Stimulated activated naive CD8-positive, alpha-beta T cell treated with anti-CD3 and anti-CD28 coated beads, Interleukin-15, Interleukin-2, amounts not matched to agents 100 U/mL and 50 U/mL, for 24 hours (primary cell): Measurements from ENCODE around the gene CCDC50.

ENCODE experiments used
- ATAC-seq: fragments of 150-1000 bp; cut with Tn5 transposase; one replicate; pipeline ENCODE4 v1.10.0; 2021
- DNase-seq: peaks from one replicate; pipeline ENCODE4 v3.0.0; 2021

CCDC50 gene

DNA sequence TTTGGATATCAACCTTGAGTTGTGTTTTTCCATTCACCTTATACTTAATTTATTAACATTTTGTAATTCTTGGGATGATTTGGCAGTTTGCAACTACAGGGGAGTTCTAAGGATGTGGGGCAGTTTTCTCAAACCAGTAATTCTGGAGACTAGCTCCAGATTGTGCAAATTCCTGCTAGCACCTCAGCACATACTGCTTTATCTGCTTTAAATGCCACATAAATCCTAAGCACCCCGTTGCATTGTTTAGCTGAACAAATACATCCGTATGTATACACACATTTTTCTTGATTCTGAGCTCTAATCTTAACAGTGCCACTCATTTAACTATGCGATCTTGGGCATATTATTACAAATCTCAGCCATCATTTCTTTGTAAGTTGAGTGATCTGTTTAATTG is 18.0 kb downstream of the CCDC50 start:
- DNase-seq = no peak
- no peak for ATAC-seq

DNA sequence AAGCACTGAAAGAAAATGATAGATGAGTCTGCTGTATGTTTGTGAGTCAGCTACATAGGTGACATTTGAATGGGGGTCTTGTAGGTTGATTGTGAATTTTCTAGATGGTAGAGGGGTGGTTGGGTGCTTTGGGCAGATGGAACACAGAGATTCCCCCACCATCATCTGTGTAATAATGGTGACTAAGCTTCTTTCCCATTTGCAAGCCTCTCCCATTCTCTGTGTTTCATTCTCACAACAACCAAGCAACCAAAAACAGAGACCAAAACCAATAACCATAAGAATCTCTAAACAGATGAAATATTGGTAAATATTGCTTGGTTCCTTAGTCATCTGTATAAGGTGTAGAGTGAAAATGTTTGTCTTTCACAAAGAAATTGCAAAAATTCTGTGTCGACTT is 18.9 kb downstream of the CCDC50 start:
- ATAC-seq = no peak
- DNase-seq = no peak

DNA sequence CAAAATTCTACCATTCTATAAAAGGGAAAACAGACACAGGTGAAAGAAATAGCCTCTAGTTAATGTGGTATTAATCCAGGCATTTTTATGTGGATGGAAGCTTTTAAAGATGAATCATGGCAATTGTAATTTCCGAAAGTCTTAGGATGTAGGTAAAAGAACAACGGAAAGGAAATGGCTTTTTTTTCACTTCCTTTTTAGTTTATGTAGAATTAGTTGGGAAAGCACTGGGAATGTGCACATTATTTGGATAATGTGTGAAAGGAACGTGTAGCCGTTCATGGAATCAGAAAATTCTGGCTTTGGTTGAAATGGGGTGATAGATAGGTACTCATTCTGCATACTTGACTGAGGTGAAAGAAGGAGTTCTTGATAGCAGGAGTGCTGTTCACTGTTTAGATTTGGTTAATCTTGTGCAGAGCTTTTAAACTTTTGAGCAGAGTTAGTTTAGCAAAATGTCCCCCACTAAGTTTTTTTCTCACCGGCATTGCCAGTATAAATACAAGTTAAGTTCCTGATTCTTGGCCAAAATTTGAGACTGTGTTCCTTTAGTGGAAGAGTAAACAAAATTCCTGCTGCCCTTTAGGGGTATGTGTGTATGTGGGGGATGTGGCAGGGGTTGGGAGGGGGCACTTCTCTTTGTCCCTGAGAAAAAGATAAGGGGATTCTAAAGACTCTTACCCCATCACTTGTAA is 21.3 kb downstream of the CCDC50 start:
- ATAC-seq = no peak

DNA sequence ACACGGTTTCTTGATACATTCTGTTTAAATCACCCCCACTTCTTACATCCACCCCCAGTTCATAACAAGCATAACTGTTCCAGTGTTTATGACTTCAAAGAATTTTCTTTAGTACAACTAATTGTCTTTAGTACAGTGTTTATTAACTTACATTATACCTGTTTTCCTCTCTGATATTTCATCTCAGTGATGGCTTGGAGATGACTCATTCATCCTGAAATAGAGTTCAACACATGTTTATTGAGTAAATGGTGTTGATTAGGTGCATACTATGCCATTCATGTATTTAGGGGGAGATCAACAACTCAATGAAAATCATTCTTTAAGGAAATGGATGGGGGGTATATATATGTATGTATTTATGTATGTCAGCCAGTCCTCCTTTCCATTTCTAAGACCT is 22.8 kb downstream of the CCDC50 start:
- ATAC-seq = no peak

More for the DNA sequence above, 21.3 kb downstream of the CCDC50 start:
- DNase-seq = no peak

DNA sequence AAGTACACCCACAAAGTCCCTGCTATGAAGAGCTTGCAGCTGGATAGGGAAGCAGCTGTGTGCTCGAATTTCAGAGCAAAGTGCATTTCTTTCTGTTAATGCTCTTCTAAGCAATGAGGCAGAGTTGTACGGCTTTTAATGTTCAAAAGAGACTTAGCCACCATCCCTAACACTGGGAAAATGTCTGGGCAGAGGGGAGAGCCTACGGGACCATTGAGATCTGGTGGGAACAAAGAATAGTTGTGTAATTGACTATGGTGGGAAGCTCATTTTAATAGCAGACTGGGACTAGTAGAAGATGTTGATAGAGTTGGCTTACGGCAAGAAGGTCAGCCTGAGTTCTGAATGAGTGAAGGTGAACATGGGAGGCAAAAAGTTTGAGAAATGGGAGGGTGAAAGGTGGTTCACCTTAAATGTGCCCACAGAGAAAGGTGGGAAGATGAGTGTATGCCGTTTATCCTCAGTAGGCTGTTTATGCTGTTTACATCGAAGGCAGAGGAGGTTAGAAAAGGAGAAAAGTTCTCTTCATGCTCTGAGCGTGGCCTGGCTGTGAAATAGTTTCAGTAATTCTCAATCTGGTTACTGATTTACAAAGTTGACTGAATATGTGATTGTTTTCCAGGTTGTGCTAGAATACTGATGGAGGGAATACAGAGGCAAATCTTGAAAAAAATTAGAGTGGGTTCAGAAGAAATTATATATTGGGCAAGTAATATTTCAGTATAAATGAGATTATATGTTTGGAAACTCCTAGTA is 24.0 kb downstream of the CCDC50 start:
- ATAC-seq = no peak
- DNase-seq = no peak

More for the DNA sequence above, 22.8 kb downstream of the CCDC50 start:
- DNase-seq = no peak

DNA sequence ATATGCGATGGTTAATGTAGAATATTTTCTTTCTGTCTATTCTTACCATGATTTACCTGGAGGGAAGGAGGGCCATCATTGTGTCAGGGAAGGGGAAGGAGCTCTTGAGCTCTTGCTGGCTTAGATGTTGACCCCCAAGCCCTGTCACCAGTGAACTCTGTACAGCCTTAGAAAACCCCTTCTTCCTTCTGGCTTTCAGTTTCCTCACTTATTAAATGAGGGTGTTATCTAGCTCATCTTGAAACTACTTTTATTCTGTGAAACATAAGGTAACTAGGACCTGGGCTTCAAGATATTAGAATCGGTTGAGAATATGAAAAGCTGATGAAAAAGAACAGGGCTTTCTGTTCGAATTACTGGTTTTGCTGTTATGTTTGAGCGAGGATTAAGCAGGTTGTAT is 26.2 kb downstream of the CCDC50 start:
- peak; percentile 49 for ATAC-seq
- no peak for DNase-seq

DNA sequence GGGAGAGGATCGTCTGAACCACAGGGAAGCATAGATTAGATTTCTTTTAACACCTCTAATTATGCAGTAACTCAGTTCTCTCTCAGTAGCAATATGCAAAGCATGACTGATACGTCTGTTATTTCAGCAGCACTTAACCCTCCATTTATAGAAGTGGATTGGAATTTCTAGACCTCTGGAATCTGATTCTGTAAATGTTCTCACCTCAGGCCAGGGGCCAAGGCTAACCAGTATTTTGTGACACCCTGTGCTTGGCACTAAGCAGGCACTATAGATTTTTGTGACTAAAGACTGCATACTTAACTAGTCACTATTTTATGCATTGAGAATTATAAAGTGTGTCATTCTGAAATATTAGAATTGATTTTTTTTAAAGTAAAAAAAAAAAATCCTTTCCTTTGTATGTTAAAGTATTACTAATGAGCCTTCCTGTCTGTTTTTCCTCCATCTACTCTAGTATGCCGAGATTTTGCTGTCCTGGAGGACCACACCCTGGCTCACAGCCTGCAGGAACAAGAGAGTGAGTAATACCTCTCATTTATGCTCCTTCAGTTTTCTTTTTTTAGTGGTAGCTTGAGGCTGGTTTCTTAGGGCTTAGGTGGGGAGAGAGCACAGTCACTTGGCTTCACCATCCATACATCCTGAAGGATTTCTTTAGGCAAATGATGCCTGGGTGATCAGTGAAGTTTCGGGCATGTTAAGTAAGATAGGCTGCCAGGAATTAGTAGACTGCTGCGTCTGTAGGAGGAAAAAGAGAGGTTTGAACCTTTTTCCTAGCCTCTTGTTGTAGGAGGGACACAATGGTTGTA is 27.6 kb downstream of the CCDC50 start:
- DNase-seq = no peak
- ATAC-seq = no peak

DNA sequence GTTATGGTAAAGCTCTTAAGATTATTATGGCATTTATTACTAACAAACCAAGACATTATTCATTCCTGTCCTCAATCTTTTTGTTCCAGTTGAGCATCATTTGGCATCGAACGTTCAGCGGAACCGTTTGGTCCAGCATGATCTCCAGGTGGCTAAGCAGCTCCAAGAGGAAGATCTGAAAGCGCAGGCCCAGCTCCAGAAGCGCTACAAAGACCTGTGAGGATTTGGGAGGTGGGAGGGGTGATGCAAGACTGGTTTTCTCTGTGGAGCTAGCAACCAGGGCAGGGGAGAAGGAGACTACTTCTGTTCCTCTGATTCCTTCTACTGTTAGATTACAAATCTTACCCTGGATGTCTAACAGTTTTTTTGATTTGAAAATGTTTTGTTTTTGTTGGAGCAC is 28.7 kb downstream of the CCDC50 start:
- ATAC-seq (no peak), DNase-seq (no peak)

DNA sequence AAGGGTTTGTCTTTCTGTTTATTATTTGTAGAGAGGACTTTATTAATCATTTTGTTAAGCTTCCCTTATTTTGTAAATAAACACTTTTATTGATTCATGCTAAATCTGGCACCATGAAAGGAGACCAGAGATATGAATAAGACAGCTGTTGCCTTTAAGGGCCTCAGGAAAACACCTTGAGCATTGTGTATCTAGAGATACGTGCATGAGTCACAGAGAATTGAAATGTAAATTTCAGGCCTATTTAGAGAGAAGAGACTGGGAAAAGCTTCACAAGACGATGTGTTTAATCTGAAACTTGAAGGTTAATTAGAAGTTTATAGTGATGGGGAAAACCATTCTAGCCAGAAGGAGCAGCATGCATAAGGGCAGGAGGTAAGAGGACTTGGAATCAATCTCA is 29.7 kb downstream of the CCDC50 start:
- ATAC-seq = no peak

DNA sequence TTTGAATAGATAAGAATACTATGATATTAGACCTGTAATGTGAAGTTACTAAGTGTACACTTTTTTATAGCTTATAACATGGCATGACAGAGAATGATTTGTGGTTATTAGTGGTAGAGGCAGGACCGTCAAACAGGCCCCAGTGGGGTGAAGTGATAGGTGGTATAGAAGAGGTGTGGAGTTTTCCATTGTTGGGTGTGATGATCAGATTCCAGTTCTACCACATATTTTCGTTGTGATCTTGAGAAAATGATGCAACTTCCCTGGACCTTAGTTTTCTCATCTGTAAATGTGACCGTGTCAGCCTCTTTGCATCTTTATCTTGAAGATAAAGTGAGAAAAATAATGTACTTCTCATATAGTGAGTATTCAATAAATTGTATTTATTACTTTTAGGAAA is 31.4 kb downstream of the CCDC50 start:
- ATAC-seq (no peak), DNase-seq (no peak)

More for the DNA sequence above, 29.7 kb downstream of the CCDC50 start:
- DNase-seq = no peak

DNA sequence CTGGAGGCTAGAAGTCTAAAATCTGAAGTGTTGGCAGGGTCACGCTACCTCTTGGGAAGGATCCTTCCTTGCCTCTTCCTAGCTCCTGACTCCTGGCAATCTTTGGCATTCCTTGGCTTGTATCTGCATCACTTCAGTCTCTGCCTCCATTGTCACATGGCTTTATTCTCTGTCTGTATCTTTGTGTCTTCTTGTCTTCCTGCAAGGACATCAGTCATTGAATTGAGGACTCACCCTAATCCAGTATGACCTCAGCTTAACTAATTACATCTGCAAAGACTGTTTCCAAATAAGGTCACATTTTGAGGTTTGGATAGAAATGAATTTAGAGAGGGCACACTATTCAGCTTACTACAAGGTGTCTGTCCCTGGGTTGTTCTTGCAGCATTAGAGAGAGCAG is 32.3 kb downstream of the CCDC50 start:
- no peak for ATAC-seq
- no peak for DNase-seq

DNA sequence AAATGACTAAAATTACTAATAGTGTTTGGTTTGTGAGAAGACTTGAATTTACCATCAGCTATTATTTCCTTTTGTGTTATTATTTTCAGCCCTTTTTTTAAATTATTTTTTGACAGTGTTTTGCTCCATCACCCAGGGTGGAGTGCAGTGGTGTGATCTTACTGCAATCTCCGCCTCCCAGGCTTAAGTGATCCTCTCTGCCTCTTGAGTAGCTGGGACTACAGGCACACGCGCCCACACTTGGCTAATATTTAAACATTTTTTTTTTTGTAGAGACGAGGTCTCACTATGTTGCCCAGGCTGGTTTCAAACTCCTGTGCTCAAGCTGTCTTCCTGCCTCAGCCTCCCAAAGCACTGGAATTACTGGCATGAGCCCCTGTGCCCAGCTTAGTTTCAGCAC is 32.8 kb downstream of the CCDC50 start:
- DNase-seq (no peak), ATAC-seq (no peak)

DNA sequence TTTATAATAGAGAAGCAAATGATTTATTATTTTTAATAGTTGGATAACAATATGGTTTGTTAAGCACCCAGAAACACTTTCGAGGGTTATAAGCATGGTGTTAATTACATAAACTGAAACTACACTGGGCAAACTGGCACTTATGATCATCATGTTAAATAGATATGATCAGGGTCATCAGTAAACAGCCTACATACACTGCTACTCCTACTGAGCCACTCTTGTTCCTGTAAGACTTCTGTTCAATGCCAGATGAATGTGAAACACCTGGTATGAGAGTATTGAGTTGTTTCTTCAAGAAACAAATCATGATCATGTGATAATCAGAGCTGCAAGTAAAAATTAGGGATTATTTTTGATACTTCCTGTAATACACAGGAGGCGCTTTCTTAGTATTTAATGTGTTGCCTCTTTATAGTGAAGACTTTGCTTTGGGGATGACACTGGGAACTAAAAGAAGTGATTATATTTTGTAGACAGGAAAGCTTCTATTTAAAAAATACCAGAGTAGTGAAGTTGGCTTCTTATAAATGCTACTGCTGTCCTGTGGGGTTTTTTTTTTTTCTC is 33.4 kb downstream of the CCDC50 start:
- no peak for DNase-seq
- ATAC-seq = no peak

DNA sequence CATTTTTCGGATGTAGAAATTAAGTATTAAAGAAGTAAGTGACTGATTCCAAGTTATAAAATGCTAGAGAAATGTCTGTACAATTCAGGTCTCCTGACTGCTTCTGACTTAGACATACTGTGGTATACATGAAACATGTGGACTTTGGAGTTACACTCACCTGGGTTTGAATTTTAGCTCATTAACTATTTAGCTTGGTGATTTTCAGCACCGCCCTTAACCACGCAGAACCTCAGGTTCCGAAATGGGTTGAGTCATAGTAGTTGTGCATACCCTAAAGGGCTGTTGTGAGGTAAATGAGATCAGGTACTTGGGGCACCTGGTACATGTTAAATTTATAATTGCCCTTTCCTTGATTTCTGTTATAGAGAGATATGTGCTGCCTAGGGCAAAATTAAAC is 34.0 kb downstream of the CCDC50 start:
- DNase-seq (no peak), ATAC-seq (no peak)

DNA sequence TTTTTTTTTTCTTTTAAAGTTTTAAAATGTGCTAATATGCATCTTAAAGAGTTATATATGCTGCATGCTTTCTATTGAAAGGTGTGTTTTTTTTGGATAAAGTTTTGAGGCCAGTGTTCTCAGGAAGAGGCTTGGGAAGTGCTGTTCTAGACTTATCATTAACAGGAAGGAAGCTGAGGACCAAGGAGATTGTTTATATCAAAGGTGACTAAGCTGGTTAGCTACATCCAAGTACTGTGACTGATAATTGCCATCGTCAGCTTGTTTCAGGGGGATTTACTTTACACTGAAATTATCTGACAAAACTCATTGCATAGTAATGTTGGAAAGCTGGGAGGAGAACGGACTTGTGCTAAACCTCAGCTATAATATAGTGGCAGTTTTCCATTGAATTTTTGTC is 37.5 kb downstream of the CCDC50 start:
- DNase-seq (no peak), ATAC-seq (no peak)

DNA sequence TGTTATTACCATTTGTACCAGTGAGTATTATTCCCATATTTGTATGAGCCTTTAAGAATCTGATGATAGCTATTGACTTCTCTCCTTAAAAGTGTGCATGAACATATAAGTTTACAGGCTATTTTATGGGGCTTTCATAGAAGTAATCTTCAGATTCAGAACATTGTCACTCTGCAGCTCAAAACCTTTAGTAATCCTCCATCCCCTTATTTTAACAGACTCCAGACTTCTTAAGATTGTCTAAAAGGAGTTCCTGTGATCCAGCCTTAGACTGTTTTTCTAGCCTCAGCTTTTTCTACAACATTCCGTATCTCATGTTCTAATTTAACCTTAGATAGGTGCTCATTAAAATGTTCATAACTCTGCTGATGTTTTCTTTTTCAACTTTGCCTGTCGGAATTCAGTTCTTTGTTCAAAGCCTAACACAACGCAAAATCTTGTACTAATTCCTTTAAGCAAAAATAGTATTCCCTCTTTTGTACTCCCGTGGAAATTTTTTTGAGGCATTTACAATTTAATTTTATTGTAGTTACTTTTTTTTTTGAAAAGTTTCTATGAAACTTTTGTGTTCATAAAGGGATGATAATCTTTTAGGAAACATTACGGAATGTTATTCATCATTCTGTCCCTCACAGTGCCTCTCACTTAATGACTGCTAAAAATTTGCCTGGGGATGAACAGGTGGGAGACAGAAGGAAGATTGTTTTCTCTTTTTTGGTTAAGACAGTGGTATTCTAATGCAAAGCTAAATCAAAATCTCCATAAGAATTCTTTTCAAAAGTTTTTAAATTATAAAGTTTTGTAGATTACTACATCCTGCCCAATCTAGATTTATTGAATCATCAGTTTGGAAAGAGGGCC is 39.8 kb downstream of the CCDC50 start:
- DNase-seq (no peak), ATAC-seq (no peak)

DNA sequence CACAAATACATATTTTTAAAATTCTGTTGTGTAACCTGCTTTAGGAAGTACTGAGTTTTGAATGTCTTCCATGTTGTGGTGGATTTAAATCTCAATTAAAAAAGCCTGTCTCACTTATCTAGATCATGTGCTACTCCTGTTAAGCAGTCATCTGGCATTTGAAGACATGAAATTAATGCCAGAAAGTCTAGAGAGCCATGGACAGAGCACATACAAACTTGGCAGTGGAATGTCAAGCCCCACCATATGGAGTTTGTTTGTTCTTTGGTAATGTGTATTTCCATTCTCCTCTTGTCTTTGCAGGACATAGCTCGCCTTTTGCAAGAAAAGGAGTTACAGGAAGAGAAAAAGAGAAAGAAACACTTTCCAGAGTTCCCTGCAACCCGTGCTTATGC is 40.4 kb downstream of the CCDC50 start:
- ATAC-seq (no peak), DNase-seq (no peak)

DNA sequence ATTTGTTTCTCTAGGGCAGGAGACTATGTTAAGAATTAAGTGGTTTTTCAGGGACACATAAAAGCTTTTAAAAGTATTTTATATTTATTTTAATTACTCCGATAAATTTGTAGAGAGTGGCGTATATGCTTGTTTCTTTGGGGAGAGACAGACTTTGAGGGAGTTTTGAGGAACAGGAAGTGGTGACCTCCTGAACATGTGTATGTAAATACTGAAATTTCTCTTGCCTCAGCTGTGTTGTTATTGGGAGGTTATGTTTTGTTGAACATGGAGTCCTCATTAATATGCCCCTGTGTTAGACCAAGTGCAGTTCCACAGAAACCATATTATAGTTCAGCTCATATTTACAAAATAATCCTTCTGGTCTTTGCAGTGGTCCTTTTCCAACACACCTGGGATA is 42.9 kb downstream of the CCDC50 start:
- DNase-seq = no peak

DNA sequence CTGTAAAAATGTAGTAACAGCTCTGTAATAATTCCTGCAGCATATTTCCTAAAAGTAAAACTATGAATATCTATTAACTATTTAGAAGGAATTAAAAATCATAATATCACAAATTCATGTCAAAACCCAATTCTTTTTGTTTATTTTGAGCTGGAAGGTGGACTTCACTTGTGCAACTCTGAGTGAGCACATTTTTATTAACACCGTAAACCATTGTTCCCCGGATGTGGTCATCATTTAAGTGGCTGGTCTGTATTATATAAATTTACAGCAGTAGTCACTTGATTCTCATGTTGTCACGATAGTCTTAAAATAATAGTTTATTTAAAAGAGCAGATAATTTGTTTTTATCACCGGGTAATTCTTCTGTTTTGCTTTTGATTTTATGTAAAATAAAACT is 44.1 kb downstream of the CCDC50 start:
- ATAC-seq = no peak
- no peak for DNase-seq

More for the DNA sequence above, 42.9 kb downstream of the CCDC50 start:
- ATAC-seq = no peak

DNA sequence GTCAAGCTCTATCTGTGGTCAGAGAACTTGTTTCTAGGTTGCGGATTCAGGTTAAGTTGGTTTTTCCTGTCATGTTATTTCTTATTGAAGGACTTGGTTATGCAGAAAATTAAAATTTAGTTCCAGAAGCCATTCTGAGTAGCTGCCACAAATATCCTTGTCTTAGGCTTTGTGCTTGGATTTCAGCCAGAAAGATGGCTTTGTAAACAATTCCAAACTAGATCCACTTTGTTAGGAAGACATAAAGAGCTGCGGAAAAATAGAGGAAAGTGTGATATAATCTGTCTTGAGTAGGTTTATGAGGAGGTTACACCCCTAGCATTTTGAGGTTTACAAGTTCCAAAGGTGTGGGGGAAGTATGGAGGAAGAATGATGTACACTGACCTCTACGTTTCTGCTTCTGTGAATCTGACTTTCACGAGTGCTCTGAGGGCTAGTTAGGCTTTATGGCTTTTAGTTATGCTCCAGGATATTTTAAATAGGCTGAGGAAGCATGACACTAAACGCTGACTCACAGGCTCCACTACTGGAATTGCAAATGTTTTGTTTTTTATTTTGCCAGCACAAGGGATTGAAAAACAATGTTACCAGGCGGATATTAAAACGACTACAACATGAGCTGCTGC is 47.4 kb downstream of the CCDC50 start:
- no peak for DNase-seq
- ATAC-seq = no peak

DNA sequence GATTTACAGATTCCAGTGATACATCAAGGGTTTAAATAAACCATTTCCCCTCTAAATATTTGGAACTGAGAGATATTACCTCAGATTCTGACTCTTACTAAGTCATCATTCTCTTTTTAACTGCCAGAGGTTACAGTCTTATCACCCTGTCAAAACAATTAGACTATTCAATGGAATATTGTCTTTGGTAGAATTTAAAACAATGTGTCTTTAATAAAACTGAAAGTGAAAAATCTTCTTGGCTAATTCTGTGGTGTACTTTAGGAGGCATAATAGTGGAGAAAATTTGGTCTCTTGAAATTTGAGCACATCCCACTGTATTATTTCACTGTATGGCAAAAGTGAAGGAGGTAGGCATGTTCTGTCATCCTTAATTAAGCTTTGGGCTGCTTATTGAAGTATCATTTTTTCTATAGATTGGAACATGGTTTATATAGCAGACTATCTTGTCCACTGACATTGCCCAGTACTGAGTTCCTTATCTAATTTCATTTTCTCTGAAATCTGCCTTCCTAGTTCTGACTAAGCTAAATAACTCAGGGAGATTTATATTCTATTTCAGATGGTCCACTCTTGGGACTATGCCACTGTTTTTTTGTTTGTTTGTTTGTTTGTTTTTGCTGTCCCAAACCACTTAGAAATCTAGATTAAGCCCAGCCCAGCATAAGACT is 49.1 kb downstream of the CCDC50 start:
- DNase-seq = no peak
- ATAC-seq = no peak
